NCI-H2196 (cell line): ENCODE measurements around the gene ACVR2A.

Experiments used
- DNase-seq: peaks from one replicate; lab custom pipeline; 2025; ENCODE audit not compliant: unreplicated experiment; lab: John Stamatoyannopoulos, UW

Gene ACVR2A

DNA sequence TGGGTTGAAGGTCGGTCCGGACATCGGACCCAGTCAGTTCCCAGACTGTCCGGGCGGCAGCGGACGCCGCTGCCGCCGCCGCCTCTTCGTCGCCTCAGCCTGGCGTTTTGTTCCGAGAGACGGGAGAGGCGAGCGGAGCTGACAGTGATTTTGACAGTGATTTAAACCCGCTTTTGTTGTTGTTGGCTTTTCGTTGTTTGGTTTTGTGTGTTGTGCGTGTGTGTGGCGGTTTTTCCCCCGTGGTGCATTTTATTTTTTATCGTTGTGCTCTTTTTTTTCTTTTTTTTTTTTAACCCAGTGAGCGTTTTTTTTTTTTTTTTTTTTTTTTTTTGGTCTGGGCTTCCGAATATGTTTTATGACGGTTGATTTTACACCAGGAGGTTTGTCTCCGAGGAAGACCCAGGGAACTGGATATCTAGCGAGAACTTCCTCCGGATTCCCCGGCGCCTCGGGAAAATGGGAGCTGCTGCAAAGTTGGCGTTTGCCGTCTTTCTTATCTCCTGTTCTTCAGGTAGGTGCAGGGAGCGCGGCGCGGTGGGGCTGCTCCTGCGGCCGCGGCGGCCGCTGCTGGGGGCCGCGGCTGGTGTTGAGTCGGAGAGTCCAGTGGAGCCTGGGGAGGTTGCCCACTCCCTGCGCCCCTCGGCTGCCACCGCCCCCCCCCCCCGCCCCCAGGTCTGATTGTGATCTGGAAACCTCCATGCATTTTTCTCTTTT is at the start of gene ACVR2A:
ACVR2A (plus strand) TSS at position 333 of the 714 bp plus-strand sequence; CDS start at position 457, 124 bp downstream.
- peak; percentile 75 for DNase-seq

- no peak for DNase-seq
Observed at GRCh38 chr2:147800316-147800715, 44.5 kb upstream of the ACVR2A start.

DNA sequence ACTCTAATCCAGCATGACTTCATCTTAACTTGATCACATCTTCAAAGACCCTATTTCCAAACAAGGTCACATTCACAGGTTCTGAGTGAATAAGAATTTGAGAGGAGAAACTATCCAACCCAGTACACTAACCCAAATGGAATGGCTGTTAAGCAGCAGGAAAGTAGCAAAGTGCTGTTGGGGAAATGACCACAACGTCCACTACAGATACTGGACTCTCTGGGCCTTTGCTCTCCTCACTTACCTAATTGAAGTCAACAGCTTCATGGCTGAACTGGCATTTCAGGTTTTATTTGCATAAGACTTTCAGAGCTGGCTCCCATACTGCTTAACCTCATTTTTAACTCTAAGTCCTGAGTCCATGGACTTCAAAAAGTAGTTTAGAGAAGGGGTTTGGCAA is 38.0 kb upstream of the ACVR2A start:
- DNase-seq: no peak

GRCh38 chr2:147808520-147808919 is 36.3 kb upstream of the ACVR2A start:
- DNase-seq: no peak

DNA sequence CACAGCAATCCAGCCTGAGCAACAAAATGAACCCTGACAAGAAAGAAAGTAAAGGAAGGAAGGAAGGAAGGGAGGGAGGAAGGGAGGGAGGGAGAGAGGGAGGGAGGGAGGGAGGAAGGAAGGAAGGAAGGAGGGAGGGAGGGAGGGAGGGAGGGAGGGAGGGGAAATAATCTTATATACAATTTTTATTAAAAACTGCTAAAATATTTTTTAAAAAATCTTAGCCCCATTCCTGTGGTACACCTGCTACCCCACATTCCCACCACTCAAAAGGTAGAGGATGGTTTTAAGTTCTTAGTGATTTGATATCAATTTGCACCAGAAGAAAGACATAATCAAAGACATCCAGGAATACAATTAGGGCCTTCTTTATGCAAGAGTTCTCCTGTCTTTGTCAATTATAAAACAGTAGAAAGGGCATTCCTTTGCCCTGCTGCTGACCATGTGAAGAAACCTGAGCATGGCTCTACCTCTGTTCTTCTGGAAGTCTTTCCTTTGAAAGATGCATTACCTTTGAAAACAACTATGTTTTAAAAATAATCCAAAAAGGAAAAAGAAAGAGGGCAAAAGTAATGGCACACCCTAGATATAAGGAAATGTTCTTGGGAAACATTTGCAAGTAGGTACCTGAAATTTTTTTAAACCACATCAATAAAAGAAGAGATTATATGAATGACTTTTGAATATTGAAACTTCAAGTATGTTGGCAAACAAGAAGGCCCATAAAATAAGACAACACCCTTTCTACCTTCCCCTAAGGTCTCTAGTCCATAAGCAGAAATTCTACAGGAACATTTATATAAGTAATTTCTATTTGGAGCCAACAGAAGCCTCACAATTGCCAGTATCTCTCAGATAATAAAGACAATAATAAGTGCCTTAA is 33.7 kb upstream of the ACVR2A start:
- no peak for DNase-seq

- no peak for DNase-seq
Observed at GRCh38 chr2:147818741-147819140, 26.1 kb upstream of the ACVR2A start.

DNA sequence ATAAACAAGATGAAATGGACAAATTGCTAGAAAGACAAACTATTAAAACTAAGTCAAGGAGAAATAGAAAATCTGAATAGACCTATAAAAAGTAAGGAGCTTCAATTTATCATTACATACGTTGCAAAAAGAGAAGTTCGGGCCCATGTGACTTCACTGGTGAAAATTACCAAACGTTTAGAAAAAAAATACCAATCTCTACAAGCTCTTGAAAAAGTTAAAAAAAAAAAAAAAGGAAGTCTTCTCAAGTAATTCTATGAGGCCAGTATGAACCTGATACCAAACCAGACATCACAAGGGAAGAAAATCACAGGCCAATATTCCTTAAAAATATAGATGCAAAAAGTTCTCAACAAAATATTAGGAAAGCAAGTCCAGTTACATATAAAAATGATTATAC is 20.2 kb upstream of the ACVR2A start:
- DNase-seq: no peak

DNA sequence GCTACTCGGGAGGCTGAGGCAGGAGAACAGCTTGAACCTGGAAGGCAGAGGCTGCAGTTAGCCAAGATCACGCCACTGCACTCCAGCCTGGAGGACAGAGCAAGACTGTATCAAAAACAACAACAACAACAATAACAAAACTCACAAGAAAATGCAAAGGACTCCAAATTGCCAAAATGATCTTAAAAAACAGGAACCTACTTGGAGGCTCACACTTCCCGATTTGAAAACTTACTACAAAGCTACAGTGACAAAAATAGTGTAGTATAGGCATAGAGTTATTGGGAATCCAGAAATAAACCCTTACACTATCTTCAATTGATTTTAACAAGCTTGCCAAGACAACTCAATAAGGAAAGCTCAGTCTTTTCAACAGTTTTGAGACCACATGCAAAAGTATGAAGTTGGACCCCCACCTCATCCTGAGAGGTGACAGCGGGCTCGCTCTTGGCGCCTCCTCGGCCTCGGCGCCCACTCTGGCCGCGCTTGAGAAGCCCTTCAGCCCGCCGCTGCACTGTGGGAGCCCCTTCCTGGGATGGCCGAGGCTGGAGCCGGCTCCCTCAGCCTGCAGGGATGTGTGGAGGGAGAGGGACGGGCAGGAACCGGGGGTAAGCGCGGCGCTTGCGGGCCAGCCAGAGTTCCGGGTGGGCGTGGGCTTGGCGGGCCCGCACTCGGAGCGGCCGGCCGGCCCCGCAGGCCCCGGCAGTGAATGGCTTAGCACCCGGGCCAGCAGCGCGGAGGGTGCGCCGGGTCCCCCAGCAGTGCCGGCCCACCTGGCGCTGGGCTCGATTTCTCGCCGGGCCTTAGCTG is 18.3 kb upstream of the ACVR2A start:
- DNase-seq: no peak

DNA sequence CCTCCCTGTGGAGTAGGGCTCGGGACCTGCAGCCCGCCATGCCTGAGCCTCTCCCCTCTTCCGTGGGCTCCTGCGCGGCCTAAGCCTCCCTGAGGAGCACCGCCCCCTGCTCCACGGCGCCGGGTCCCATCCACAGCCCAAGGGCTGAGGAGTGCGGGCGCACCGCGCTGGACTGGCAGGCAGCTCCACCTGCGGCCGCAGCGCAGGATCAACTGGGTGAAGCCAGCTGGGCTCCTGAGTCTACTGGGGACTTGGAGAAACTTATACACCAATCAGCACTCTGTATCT is 17.8 kb upstream of the ACVR2A start:
- no peak for DNase-seq

- DNase-seq: peak; percentile 23
Observed at GRCh38 chr2:147829106-147829505, 15.7 kb upstream of the ACVR2A start.

DNA sequence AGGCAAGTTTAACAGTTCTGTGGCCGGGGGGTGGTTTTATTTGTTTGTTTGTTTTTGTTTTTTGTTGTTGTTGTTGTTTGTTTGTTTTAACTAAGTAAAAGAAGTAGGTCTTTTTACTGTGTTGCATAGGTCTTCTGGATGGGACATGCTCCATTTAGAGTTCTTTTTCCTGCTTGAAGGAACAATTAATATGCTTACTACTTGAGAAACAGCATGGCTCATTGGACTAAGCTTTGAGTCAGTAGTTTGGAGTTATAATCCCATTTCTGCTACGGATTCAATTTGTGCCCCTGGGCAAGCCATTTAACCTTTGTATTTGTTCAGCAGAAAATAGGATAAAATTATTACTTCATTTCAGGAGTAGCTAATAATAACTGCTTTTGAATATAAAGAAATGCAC is 8.7 kb upstream of the ACVR2A start:
- DNase-seq: no peak

DNA sequence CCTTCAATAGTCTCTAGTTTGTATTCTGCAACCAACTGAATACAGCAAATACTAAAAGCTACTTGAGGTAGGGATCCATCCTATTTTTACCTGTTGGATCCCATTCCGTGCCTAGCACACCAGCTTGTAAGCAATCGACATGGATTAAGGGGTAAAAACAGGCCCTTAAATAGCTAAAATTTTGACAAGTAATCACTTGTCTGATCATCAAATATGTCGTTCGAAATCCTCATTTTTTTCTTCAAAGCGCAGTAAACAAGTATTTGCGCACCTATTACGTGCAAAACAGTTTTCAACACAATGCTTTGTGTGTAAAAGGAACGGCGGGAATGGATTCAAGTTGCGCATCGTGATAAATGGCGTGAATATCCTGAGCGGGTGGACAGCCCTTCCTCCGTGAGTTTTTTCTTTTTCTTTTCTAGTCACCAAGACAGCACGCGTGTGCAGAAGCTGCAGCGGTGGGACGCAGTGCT is 1.4 kb upstream of the ACVR2A start:
- no peak for DNase-seq

DNA sequence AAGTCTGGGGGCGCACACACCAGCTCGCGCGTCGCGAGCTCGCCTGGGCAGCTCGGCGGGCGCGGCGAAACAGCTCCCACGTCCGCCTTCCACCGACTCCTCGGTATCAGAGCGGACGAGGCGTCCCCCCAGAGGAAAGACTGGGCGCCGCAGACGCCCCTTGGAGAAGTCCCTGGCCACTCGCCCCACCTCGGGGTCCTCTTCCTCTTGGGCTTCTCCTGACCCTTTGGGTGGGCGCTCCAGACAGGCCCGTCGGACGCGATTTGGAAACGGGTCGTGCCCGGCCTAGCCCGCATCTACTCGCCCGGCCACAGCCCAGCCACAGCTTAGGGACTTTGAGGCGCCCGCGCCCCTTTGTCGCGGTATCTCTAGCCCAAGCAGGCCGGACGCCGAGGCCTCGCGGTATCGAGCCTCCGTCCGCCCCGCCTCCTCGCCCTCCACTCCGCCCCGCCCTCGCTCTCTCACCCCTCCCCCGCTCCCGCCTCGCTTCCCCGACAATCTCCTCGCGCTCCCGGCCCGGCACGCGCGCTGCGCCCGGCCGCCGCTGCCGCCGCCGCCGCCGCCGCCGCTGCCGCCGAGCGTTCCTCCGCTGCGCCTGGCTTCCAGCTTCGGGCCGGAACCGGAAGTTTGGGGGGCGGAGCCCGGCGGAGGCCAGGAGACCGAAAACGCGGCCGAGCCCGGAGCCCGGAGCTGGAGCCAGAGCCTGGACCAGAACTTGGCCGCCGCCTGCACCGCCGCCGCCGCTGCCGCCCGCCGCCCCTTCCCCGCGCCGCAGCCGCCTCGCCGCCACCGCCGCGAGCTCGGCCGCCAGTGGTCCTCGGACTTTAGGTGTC is 749 bp upstream of the ACVR2A start:
- DNase-seq: peak; percentile 92

DNA sequence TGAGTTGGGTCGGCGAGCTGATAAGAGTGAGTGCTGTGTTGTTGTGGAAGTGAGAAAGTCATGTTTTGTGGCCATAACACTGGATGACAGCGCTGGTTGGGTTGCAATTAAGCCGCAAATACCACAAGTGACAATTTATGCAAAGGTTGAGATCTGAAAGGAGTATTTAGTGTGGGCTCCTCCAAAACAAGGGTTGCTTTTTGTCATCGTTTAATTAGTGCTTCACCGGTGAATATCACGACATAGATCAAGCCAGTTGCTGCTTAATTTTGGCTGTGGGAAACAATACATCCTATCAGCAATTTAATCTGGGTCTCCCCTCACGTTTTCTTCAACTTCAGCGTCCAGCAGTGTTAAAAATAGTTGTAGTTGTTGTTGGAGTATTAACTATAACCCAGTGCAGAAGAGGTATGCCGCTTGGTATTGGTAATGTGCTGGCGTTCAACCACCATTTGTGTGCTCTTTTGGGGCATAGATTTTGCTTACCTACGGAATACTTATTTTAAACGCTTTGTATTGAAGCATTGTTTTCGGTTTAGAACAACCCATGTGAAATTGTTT is 662 bp downstream of the ACVR2A start:
- no peak for DNase-seq

GRCh38 chr2:147846412-147847081 is 1.7 kb downstream of the ACVR2A start:
- DNase-seq: no peak

GRCh38 chr2:147847746-147848391 is 3.0 kb downstream of the ACVR2A start:
- DNase-seq: no peak

DNA sequence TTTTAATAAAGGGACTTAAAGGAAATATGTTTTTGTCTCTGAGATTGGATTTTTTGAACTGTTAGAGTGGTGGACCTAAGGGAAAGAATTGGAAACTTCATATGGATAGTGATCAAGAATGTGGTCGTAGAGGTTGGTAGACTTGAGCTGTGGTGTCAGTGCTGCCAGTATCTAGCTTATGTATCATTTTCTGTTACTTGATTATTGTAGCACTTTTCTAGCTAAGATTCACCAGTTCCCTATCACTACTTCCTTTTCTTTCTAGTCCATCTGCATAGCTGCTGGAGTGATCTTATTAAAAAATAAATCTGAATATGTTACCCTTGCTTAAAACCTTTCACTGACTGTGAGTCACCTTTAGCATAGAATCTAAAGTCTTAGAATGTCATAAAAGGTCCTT is 6.0 kb downstream of the ACVR2A start:
- DNase-seq: no peak

DNA sequence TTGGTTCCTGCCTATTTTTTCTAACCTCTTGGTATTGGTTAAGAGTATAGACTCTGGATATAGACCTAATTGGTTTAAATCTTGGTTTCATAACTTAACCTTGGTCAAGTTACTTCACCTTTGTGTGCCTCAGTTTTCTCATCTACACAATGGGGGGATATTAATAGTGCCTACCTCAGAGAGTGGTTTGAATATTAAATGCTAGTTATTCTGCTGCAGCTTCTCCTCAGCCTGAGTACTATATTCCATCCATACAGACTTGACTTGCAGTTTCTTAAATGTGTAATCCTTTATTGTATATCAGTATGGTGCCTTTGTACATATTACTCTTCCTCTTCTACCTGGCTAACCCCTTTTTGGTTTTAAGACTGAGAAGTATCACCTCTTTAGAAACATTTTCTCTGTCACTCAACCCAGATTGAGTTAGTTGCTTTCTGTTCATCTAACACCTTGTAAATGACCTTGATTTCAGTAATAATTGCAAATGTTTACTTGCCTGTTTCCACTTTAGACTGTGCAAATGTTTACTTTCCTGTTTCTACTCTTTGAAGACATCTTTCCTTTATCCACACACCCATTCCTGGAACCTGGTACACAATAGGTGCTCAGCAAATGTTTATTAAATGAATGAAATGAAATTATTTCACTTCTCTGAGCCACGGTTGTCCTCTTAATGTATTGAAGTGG is 6.6 kb downstream of the ACVR2A start:
- no peak for DNase-seq
